ENCODE measurements around the gene CAPN13.

DNA sequence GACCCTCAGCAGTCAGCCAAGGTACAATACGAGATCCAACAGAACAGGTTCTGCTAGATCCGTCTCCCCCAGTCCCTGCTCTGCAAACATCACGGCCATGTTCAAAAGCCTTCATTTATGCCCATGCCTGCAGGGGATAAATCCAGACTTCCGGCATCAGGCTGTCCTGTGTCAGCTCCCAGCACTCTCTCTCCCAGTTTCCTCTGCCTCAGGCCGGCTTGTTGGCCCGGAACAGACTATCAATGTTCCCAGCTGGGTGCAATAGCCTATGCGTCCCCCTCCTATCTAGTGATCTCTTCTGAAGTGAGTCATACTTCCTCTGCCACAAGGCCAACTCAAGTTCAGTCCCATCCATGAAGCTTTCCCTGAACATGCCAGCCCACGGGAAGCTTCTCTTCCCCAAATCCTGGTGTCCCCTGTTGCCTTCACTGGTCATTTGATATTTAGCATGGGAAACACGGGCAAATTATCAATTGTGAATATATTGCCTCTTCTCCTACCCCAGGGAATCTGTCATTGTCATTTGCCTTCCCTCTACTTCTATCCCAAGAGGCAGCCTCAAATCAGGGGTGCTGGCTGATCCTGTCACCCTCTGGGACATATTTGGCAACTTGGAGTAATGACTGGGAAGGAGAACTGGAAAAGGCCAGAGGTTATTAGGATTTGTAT lies 51.1 kb downstream of the CAPN13 start:
- TF ChIP-seq CTCF (conservative IDR thresholded peaks at IDR 0.05; ENCODE audit: low read length) (no peak), EZH2phosphoT487 (IDR thresholded peaks at IDR 0.05; ENCODE audit: borderline replicate concordance) (no peak)
